SIG-M5 treated with dmso at 0.1 percent for 504 hours (cell line): ENCODE measurements around the gene POLR2J3.
"Not testable (repeated sequence)": the region's sequence is repeated elsewhere in the genome, so short reads cannot be mapped to it uniquely, and the experiment has no call there.

Experiments used
- DNase-seq: peaks from one replicate; lab custom pipeline; 2025; ENCODE audit not compliant: unreplicated experiment; lab: John Stamatoyannopoulos, UW

The POLR2J3 gene

DNA sequence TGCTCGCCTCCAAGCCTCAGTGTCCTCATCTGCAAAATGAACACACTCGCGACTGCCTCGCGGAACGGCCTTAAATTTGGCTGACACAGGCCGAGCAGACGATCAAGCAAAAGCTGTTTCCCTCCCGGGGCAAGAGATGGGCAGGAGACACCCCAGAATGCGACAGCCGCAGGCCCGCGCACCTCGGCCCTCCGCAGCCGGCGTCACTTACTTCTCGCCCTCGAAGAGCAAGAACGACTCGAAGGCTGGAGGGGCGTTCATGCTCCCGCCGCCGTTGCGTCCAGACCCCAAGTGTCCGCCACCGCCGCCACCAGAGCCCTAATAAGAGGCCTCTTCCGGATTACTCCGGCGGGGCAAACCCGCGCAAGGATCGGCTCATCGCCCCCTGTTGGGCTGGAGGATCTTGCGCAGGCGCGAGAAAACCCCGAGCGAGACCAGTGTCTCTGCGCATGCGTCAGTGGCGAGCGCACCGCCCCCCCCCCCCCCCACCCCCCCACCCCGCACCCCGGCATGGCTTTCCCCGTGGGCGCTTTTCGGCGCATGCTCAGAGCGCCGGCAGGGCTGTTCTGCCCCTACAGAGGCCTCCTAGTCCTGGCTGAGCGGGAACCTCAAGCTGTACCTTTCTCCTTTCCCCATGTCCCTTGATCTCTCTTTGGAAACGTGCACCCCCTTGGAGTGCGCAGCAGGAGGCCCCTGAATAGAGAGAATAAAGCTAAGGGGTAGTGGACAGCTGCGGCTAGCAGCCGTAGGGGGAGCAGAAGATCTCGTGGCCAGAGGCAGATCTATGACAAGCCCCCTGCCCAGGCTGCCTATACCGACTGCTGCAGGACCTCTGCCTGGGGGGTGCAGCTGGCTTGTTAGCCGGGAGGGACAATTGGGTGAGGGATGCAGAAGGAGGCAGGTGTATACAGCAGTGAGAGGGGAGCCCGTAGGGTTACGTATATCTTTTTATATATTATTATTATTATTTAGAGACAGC lies at the start of gene POLR2J3:
Gene POLR2J3, minus strand, starts transcription at position 323 of the 979 bp plus-strand sequence. Its CDS starts 62 bp downstream, at position 261.
- not testable (repeated sequence) for DNase-seq

DNA sequence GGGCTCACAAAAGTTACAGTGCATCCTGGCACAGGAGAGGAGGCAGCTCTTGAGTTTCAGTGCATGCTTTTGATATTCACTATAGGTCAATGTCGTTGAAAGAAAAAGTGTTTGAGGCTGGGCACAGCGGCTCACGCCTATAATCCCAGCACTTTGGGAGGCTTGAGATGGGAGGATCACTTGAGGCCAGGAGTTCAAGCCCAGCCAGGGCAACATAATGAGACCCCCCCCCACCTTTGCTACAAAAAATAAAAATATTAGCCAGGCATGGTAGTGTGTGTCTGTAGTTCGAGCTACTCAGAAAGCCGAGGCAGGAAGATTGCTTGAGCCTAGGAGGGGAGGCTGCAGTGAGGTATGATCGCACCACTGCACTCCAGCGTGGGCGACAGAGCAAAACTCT lies 45.7 kb upstream of the POLR2J3 start:
- not testable (repeated sequence) for DNase-seq

DNA sequence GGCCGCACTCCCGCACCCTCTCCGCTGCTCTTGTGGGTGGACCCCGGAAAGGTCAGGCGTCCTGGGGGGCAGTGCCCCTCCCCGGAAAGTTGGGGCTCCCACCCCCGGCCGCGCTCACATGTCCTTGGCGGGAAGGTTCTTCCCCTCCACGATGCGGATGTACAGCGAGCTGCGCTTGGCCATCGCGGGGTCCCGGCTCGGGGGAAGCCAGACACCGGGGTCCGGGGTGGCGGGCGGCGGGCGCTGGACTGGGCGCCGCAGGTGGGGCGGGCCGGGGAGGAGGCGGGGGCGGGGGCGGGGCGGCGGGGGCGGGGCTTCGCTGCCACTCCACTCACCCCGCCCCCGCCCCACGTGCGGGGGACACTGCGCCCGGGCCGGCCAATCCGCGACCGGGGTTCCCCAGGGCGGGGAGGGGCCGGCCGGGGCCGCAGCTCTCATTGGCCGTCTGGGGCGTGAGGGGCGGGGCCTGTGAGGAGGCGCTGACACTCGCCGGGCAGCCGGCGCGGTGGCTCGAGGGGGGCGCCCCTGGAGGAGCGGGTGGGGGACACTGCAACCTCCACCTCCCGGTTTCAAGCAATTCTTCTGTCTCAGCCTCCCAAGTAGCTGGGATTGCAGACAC lies 44.2 kb upstream of the POLR2J3 start, which contains the start of gene RASA4:
Gene RASA4, minus strand, starts transcription at position 250 of the 619 bp plus-strand sequence. Its CDS starts 67 bp downstream, at position 183.
- not testable (repeated sequence) for DNase-seq

- DNase-seq: not testable (repeated sequence)
These were observed 43.5 kb upstream of the POLR2J3 start for GRCh38 chr7:102615930-102616329.

DNA sequence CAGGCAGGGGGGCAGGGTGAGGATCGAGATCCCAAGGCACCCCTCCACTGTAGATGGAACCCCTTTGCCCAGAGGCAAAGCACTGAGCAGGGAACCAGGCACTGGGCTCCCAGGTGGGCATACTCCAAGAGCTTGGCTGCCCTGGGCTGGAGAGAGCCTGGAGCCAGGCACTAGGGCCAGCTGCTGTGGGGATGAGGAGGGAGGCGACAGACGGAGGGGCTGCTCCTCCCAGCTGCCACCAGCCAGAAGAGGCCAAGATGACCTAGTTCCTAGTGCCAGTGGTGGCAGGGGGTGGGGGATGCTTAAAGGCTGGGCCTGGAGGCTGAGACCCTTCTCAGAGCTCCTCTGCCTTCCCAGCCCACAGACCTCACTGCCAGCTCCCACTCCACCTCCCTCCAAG lies 42.5 kb upstream of the POLR2J3 start:
- not testable (repeated sequence) for DNase-seq

DNA sequence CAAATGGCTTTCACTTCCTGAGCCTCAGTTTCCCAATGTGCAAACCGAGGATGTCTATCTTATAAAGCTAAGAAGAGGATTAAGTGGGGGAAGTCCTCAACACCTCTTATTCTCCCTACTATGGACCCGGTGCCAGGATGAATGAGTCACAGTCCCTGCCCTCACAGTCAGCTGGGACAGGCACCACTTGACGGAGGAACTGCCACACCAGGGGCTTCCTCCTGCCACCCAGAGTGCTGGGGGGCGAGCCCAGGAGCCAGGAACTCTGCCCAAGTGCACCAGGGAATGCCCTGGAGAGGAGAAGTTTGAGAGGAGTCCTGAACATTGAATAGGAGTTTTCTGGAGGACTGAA lies 41.9 kb upstream of the POLR2J3 start:
- DNase-seq: not testable (repeated sequence)

DNA sequence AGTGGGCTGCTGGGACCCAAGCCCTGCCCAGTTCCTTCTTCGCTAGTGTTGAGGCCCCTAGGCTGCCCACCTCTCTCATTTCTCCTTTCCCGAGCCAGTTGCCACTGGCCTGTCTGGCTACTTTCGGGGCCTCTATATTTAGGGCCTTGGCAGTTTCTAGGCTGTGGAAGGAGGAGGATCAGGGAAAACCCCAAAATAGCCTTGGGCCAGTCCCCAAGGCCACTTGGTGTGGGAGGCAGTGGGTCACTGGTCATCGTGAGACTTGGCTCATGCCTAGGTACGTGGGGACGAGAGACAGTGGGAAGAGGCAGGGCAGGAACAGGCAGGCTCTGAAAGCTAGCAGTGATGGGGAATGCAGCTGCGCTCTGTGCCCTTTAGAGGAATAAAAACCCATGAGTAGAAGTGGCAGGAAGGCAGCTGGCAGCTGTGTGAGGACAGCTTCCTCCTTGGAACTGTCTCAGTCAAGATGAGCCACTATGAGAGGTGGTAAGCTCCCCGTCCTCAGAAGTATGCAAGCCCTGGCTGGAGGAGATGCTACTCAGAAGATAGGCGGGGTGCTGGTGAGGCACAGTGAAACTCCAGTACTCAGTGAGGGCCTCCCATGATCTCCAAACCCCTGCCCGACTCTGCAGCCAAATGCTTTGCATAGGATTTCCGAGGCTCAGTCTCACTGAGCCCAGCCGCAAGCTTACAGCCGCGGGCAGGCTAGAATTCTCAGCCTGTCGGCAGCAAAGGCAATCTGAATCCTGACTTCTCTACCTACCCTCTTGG lies 41.4 kb upstream of the POLR2J3 start:
- DNase-seq: not testable (repeated sequence)

DNA sequence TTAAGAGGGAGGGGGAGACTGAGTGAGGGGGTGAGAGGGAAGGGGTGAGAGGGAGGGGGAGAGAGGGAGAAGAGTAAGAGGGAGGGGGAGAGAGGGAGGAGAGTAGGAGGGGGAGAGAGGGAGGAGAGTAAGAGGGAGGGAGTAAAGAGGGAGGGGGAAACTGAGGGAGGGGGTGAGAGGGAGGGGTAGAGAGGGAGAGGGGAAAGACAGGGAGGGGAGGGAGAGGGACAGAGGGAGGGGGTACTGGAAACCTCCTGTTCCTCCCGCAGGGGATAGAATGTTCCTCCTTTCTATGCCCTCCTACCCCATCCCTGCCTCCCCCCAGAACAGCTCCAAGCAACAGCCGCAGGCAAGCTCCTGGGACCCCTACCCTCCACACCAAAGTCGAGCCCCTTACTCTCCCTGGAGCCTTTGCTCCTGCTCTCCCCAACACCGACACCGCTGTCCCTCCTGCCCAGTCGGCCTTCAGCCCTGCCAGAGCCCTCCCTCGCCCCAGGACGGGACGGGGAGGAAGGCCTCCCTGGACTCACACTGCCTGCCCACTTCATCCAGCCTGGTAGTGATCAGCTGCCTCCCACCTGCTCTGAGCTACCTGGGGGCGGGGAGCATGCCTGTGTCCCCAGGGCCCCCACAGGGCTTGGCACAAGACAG lies 39.4 kb upstream of the POLR2J3 start:
- DNase-seq: not testable (repeated sequence)

GRCh38 chr7:102611013-102611674 lies 38.8 kb upstream of the POLR2J3 start:
- not testable (repeated sequence) for DNase-seq

GRCh38 chr7:102610441-102610840 lies 38.1 kb upstream of the POLR2J3 start:
- not testable (repeated sequence) for DNase-seq

DNA sequence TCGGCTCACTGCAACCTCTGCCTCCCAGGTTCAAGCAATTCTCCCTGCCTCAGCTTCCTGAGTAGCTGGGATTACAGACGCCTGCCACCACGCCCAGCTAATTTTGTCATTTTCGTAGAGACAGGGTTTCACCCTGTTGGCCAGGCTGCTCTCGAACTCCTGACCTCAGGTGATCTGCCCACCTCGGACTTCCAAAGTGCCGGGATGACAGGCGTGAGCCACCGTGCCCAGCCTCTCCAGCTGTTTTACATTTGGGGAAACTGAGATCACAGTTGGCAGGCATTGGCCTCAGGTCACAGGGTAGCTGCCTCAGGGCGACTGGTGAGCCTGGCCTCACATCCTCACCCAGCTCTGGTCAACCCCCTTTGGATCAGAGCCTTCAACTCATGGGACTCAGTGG lies 37.4 kb upstream of the POLR2J3 start:
- DNase-seq: not testable (repeated sequence)

- not testable (repeated sequence) for DNase-seq
These were observed 34.5 kb upstream of the POLR2J3 start for GRCh38 chr7:102606848-102607247.

DNA sequence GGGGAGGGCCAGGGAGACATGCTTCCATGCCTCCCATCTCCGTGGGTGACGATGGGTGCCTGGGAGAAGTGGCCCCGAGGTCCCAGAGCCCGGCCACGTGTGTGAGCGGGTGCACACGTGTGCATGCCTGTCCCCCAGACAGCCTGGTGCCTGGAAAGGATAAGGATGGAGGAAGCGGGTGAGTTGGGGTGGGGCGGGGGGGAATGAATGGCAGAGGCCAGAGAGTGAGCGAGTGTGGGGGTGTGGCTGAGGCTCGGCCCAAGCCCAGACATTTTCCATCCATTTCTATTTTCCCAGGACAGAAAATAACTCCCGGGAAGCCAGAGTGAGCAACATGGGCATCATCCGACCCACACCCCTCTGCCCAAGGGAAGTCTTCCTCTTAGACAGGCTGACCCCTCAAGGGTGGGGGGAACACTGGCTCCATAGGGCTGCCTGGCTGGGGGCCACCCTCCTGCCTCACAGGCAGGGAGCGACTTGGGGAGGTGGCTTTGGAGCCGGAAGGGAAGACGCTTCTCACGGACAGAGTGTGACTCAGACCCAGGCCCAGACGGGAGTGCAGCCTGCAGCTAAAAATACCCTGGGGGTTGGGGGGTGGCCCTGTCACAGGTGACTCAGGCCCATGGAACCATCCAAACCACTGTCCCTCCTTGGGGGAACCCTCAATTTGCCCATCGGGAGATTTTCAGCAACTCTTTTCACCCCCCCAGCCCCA lies 32.2 kb upstream of the POLR2J3 start:
- not testable (repeated sequence) for DNase-seq

DNA sequence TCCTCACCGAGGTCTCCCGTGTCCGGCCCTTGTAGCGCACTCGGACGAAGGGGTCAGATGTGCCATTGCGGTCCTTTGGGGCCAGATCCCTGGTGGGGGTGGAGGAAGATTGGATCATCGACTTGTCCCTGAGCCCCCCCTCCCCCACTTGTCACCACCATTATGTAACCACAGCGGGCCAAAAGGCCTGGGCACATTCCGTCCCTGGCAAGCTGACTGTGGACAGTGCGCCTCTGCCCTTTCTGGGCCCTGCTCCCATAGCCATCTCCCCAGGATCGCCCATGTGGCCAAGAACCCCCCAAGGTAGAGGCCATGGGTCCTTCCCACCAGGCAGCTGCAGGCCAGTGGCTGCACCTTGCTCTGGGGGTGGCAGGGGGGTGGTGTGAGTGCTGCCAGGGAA lies 29.9 kb upstream of the POLR2J3 start:
- not testable (repeated sequence) for DNase-seq

DNA sequence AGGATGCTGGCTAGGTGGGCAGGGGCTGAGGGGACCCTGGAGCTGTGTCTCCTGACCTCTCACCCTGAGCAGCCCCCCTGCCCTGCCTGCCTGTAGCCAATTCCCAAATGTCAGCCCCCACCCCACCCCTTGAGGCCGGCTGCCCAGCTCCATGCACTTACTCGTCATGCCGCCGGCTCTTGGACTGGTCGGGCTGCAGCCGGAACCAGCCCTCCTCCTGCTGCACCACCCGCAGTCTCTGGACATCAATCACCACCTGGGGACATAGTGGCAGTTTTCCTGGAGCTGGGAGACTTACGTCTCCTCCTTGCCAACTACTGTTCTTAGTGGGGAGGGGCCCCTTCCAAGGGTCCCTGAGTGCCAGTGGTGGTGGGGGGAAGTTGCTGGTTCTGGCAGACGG lies 27.3 kb upstream of the POLR2J3 start:
- not testable (repeated sequence) for DNase-seq

GRCh38 chr7:102596036-102596435 lies 23.7 kb upstream of the POLR2J3 start:
- DNase-seq: not testable (repeated sequence)

- DNase-seq: not testable (repeated sequence)
These were observed 21.4 kb upstream of the POLR2J3 start for GRCh38 chr7:102593637-102594334.

DNA sequence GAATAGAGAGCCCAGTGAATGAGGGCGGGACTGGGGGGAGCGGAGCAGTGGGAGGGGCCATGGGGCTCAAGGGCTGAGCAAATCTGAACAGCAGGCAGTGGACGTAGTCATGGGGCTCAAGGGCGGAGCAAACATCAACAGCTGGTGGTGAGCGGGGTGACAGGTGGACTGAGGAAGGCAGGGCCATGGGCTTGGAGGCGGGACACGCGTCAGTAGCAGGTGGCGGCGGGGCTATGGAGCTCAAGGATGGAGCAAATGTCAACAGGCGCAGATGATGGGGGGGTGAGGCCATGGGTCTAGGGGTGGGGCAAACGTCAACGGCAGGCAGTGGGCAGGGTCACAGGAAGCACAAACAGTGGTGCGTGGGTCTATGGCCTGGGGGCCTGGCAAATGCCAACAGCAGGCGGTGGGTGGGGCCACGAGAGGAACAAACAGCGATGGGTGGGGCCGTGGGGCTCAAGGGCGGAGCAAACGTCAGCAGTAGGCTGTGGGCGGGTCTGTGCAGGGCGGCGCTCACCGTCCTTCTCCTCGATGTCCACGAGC lies 20.2 kb upstream of the POLR2J3 start:
- DNase-seq: not testable (repeated sequence)
